Measurements from ENCODE around the gene TMEM150A.
"Not testable (repeated sequence)": the region's sequence is repeated elsewhere in the genome, so short reads cannot be mapped to it uniquely, and the experiment has no call there.

Gene TMEM150A

DNA sequence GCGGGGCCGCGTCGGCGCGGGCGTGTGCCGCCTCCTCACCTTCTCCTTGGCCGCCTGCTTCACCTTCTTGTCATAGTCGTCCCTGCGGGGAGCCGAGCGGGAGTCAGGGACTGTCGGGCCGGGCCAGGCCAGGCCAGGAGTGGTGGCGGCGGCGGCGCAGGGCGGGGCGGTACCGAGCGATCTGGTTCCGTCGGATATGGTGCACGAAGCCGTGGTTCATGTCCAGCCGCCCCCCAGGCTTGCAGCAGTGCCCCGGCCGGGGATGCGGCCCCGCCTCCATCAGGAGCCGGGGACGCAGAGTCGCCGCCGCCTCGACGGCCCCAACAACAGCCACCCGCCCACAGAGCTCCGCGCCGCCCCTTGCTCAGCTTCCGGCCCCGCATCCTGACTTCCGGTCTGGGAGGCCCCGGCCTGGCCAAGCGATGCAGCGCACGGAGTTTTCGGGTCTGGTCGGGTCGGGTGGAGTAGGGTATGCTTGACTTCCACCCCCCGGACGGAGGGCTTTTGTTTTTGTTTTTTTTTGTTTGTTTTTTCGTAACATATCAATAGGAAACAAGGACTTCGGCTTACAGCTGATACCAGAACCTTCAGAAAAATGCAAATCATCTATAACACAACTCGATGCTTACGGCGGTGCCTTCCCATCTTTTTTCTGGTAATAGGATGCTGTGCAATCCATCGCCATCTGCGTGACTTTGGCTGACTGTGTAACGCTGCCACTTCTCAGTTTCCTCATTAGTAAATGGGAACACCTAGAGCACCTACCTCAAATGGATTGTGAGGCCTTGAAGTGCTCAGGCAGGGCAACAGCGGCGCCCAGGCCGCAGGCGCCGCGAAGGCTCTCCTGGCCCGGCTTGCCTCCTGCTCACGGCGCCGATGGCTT, 9.4 kb upstream of the TMEM150A start, which contains the start of gene C2orf68:
Gene C2orf68 (minus strand): TSS at position 362 of the 883 bp plus-strand sequence. CDS start 82 bp downstream, at position 280.
- DNase-seq: peak; percentile 86

DNA sequence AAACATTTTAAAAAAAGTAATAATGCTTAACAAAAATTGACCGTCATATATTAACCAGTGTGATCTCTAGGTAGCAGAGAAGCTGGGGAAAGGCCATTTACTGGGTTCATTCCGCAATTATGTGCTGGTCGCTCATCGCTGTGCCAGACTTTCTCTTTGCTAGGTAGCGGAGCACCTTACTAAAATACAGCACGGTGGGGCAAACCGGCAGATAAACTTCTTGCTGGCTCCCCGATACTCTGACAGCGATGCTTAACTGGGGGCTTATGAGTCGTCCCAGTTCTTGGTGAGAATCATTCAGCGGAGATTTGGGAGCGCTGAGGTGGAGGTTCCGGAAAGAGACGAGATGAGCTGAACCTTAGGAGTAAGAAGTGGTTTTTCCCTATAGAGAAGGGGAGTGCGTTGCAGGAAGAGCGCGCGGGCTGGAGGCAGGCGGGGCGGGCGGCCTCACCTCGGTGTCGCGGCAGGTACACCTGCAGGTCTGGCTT, 8.8 kb upstream of the TMEM150A start:
- DNase-seq: no peak

DNA sequence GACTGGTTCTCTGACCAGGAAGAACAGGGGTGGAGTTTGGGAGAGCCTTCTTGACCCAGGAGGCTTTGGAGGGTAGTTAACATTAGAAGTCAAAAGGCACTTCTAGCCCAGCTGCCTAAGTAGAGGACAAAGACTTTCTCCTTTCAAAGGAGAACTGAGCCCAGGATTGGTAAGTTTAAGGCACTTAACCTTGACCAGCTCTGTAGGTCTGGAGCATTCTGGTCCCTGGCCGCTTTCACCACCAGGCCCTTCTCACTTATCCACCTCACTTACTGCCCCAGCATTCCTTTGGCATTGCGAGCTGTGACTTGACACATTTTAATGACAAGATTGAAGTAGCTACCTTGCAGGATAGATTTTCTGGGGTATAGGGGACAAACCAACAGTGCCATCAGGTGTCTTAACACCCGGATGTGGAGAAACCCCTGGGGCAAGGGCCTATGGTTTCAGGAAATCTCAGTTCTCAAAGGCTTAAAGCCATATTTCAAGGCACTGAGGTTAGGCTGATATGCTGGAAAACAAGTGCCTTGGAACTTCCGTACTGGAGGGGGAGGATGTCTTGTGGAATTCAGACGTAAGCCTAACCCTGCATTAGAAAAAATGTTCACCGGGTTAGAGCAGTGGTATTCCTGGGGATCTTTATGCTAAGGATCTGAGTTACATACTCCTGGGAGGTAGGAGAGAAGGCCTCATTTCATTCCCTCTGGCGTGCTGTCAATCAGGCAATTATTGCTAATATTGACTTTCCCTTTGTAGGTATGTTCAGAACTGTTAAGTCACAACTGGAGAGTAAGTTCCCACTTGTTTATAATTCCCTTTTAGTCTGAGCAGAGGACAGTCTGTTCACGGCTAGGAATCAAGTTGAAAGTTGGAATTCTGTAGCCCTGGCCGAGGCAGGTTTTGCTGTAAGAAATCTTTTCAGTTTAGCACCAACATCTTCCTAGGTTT, 5.0 kb upstream of the TMEM150A start:
- DNase-seq: no peak

DNA sequence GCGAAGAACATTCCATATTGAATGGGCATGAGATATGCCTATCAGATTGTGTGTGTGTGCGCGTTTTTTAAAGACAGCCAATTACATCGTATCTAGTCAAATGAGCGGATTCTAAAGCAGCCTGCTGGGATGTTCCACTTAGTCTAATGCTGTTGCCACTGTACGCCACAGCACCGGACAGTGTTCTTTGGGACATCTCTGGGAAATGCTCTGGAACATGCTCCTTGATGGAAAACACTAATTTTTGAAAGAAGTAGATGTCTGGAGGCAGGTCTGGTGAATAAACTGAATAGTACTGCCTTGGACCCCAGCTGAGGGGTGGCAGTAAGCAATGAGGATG, 3.6 kb upstream of the TMEM150A start:
- DNase-seq: no peak

DNA sequence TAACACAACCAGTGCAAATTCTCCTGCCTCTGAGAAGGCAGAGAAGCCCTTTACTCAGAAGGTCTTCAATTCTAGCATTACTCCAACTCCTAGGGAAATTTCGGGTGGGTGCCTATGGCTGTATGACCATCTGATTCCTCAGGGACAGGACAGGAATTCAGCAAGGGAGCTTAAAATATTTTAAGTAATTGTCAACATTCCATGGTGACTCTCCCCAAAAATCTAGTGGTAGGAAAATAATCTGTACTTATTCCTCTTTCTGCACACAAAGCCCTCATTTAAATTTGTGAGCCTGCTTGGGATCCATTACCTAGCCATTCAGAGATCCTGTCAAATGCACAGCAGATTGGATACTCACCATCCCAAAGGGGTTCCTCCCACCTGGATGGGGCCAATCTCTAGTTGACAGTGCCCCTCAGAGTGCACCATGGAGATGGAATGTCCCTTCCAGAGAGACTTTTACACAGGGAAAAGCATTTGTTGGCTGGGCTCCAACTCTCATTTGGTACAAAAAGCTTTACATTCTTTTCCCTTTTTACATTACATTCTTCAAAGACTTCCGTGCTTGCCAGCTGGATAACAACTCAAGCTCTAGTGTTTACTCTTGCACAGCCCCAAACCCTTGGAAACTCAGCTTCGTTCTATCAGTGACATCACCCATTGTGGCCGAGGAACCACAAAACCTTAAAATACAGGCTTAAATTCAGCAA, 3.1 kb upstream of the TMEM150A start:
- DNase-seq: peak; percentile 86

DNA sequence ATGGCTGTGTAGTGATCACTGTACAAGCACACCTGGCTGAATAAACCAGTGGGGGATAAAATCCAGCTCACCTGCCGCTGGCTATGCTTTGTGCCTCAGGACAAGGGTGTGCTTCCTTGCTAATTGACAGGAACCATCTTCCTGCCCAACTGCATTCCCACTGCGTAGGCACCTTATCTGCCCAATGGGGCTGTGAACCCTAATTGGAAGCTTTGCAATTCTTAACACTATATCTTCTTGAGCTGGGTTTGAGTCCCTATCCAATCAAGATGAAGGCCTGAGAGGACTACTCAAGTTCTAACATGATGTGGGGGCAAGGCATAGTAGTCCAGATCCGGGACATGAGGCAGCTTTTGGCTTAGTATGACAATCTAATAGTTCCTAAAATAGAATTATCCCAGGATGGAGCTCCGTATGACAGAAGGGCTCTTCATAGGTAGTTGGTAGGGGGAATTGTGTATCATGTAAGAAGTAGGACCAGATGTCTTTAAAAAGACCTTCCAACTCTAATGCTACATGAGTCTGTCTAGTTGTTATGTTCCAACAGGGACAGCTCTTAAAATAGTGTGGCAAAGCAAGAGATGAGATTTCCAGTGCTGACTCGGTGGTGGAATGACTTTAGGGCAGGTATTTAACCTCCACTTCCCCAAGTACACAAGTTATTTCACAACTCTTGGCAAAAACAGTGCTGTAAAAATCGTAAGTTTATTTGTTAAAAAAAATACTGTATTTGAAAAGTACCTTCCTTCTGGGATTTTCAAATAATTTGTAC, 2.3 kb upstream of the TMEM150A start:
- no peak for DNase-seq

DNA sequence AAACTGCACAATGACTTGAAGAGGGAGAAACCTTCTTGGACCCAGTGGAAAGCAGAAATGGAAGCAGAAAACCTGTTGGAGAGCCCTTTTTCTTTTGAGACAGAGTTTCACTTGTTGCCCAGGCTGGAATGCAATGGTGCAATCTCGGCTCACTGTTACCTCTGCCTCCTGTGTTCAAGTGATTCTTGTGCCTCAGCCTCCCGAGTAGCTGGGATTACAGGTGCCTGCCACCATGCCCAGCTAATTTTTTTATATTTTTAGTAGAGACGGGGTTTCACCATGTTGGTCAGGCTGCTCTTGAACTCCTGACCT, 1.6 kb upstream of the TMEM150A start:
- DNase-seq: not testable (repeated sequence)

DNA sequence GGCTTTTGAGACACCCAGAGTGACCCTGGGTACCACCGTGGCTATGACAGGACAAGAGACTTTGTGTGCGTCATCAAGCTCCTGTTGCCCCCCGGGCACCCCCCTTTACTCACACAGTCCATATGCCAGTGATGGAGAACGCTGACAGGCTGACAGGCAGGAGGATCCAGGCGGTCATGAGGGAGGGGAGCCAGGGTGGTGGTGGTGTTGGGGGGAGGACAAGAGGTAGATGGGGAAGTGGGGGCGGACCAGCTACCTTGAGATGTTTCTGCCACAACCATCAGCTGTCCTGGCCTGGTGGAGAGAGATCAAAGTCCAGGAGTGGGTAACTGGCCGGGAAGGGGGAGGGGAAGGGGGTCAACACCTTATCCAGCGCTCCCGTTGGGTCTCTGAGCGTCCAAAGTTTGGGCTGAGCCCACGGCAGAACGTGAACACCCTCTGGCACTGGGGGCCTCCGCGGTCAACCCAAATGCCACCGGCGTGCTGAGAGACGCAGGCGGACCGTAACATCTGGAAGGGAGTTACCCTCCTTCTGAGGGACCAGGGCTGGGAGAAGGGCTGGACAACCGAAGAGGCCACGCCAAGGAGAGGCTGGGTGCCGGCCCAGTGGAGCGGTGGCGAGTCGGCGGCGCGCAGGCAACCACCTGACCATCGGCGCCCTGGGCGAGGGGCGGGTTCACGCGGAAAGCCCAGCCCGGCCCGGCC, 575 bp downstream of the TMEM150A start:
- DNase-seq: peak; percentile 16

DNA sequence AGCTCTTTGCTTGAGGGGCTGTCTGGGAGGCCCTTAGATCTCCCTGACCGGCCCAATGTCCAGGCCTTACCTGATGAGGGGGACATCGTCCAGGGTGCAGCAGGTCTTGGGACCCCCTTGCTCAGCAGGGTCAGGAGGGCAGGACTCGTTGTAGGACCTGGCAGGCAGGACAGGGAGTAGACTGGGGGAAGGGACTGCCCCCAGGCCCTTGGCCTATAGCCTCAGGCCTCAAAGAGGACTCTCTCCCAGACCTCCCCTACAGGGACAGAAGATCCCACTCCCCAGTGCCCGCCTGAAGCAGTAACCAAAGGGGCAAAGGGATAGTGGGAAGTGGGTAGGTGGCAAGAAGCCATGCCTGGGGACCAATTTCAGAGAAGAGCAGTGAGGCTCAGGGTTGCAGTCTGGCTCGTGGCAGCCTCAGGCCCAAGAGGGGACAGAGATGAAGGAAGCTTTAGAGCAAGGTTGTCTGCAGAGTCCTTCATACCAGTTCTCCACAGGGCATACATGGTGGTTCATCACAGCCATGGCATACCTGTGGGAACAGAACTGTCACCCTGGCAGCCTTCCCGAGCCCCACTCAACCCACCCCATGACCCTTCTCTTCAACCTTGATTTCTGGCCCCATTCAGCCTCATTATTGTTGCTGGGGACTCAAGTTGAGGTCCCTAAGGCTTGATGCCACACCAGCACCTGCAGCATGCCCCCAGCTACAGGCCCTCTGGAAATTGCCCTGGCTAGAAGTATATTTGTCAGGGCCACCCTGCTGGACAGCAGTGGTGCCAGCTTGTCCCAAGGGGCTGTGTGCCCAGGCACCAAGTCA, 1.3 kb downstream of the TMEM150A start:
- DNase-seq: no peak

- DNase-seq: no peak
Measured at GRCh38 chr2:85600235-85600575, 2.3 kb downstream of the TMEM150A start.

GRCh38 chr2:85599468-85600234, 2.8 kb downstream of the TMEM150A start:
- no peak for DNase-seq

DNA sequence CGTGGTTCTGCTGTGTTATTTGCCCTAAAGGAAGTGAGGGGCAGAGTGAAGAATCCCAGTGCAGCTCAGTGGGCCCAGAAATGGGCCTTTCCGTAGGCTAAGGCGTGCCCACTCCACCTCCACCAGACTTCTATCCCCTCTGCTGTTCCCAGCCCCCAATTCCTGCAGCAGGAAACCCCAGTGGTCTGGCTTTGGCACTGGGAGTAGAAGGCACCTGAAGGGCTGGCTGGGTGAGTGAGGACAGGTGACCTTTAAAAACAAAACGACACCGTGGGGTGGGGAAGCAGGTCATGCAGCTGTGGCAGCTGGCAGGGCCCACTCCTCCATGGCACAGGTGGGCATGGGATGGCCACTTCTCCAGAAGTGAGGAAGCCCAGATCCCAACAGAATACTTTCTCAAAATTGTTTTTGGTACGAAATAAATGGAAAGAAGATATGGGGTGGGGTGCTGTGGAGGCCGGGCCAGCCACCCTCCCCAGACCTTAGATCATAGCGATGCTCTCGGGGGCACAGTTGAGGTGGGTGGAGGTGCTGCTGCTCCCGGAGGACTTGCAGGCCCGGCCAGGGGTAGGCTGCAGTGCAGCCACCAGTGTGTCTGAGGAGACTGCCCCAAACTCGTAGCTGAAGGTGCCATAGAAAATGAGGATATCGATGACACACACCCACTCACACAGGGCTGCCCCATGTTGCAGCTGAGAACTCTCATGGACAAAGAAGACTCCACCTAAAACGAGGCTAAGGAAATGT, 3.7 kb downstream of the TMEM150A start:
- no peak for DNase-seq

DNA sequence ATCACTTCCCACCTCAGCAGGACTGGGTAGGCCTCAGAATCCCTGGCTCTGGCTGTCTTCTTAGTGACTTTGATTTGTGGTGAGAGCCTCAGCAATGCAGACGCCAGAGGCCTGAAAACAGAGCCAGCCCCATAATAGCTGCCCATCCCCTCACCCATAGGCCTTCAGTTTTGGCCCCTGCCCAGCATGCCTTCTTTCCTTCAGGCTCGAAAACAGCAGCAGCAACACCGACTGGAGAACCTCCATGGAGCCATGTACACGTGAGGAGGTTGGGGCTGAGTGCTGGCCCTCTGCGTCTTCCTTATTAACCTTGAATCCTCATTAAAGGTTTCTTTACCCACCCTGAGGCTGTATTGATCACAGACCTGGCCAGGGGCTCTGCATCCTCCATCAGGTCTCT, 5.3 kb downstream of the TMEM150A start:
- DNase-seq: no peak

DNA sequence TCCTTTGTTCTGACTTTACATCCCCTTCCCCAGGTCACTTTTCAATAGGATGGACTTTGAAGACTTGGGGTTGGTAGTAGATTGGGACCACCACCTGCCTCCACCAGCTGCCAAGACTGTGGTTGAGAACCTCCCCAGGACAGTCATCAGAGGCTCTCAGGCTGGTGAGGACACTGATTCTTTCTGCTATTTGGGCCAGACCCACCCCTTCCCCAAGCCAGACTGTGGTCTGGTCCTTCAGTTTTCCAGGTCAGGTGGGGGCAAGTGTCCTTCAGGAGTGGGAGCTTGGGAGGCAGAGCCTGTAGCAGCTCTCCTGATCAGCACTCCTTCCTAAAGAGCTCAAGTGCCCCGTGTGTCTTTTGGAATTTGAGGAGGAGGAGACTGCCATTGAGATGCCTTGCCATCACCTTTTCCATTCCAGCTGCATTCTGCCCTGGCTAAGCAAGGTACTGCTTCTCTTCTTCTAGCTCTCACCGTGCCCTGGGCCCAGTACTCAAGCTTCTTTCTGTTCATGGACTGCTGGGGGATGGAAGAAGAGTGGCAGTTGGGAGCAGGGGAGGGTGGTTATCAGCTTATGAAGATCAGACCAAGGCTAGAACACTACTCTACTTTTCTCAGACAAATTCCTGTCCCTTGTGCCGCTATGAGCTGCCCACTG, 5.9 kb downstream of the TMEM150A start:
- no peak for DNase-seq

DNA sequence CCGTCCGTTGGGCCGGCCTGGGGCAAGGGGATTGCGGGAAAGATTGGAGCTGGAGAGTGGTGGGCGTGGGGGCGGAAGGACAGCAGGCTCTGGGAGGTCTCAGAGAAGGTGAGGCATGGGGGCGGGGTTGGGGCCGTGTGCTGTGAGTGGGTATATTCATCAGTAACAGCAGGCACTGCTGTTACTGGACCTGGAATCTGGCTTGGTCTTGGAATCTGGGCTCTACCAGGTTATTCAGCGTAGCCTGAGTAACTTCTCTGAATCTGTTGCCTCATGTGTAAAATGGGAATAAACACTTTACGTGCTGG, 6.5 kb downstream of the TMEM150A start:
- no peak for DNase-seq

DNA sequence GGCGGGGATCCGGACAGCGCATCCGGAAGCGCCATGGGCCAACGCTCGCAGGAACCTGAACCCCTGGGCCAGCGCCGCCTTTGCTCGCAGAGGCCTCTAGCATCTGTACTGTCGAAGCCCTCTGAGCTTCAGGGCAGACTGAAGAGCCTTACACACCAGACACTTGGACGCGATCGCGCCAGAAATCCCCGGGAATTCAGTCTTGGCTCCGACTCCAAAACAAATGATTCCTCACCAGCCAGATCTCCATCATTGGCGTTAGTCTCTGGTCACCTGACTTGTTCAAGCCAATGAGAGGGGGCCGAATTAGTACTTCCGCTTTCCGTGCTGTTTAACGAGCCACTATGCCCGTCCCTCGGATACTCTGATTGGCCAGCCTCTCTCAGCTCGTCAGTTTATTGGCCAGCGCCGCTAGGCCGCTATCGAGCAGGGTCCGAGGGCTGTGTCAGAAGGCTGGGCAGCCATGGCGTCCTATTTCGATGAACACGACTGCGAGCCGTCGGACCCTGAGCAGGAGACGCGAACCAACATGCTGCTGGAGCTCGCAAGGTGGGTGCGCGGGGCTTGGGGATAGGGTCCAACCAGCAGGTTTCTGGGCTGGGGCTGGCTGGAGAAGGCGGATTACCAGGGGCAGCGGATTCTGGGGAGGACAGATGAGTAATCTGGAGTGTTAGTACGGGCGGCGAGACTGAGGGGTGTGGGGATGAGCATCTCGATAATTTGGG, 7.0 kb downstream of the TMEM150A start, which contains the start of gene RNF181:
Gene RNF181 (plus strand): TSS at position 445 of the 725 bp plus-strand sequence. CDS start 19 bp downstream, at position 464.
- DNase-seq: peak; percentile 99

GRCh38 chr2:85594715-85595300, 7.7 kb downstream of the TMEM150A start:
- no peak for DNase-seq

GRCh38 chr2:85593023-85593422, 9.5 kb downstream of the TMEM150A start:
- DNase-seq: no peak
